HepG2 (cell line): ENCODE results near the gene CYB5A. TPM values are rescaled to one million over a fixed set of nuclear protein-coding genes. Genes with fewer than 3 reads are reported as not detected.

Source experiments
- ATAC-seq: fragments of 200-7000 bp; cut with Tn5 transposase; 3 replicates; pipeline ENCODE4 v1.9.1; 2020; ENCODE audit warnings: mild to moderate bottlenecking, moderate library complexity
- BruUV-seq: library from RNA; stranded (reverse); fragments of 400-500 nt; replicated peaks from 2 replicates; lab custom pipeline; 2021; lab: Mats Ljungman, UMichigan
- CTCF ChIA-PET: fragments of 300-600 bp; formaldehyde crosslinking; extraction: SDS; loops from one replicate; lab custom pipeline; 2021; ENCODE audit warnings: low total read pairs, inconsistent platforms, low intra/inter-chr PET ratio; lab: Yijun Ruan, JAX
- POLR2A ChIA-PET: fragments of 350-600 bp; sonication (Branson Sonifier 250); formaldehyde crosslinking; loops from one replicate; lab custom pipeline; 2020; ENCODE audit warnings: antibody characterized with exemption, inconsistent platforms; lab: Yijun Ruan, JAX
- DNase-seq: peaks from one replicate; pipeline ENCODE4 v3.0.0-alpha.2; 2015; ENCODE audit warnings: low spot score
- FAIRE-seq: peaks from 3 replicates; lab custom pipeline; 2011; peaks lifted over from hg19 to GRCh38; lab: Jason Lieb, UNC
- H2AFZ ChIP-seq: one replicate; pipeline ENCODE4 v1.6.1; 2011; ENCODE audit warnings: low read length, inconsistent platforms
- H3K27ac ChIP-seq: fragments of 300-600 bp; 3 replicates; pipeline ENCODE4 v1.8.0; 2011; ENCODE audit warnings: mixed run types, mild to moderate bottlenecking, mixed read lengths, low read length, inconsistent platforms; ENCODE audit not compliant: insufficient read depth; ENCODE audit errors: extremely low read length
- H3K27me3 ChIP-seq, 2 experiments: fragments of 200-600 bp in 1 of 2; 2 replicates in 1 of 2; 3 replicates in 1 of 2; pipeline versions ENCODE4 v1.6.0 to v1.8.0; 2011; ENCODE audit warnings: low read length in 2 of 2, mild to moderate bottlenecking in 2 of 2, moderate library complexity in 2 of 2, inconsistent platforms in 1 of 2; ENCODE audit not compliant: insufficient read depth in 2 of 2, control insufficient read depth in 1 of 2
- H3K36me3 ChIP-seq, 2 experiments: fragments of 200-600 bp in 1 of 2; replicated peaks in 1 of 2; 2 replicates in 1 of 2; 3 replicates in 1 of 2; pipeline versions ENCODE4 v1.5.1 to v1.8.0; 2011; ENCODE audit warnings: low read length in 2 of 2, inconsistent platforms in 1 of 2; ENCODE audit not compliant: insufficient read depth in 2 of 2, control insufficient read depth in 1 of 2
- H3K4me1 ChIP-seq: 2 replicates; pipeline ENCODE4 v1.5.1; 2012; ENCODE audit warnings: low read length, inconsistent platforms; ENCODE audit not compliant: insufficient read depth
- H3K4me2 ChIP-seq: 2 replicates; pipeline ENCODE4 v1.6.0; 2011; ENCODE audit warnings: low read depth, low read length, inconsistent platforms
- H3K4me3 ChIP-seq, 3 experiments: fragments of 200-600 bp in 1 of 3; sonication (generic), shearing (Covaris generic) in 1 of 3; replicated peaks in 1 of 3; 2 replicates each; pipeline ENCODE4 v1.5.1; 2011 to 2016; ENCODE audit warnings: low read length in 3 of 3, inconsistent platforms in 2 of 3, low read depth in 2 of 3, mild to moderate bottlenecking in 2 of 3, control low read depth in 1 of 3, mixed read lengths in 1 of 3; ENCODE audit not compliant: insufficient read depth in 1 of 3
- H3K79me2 ChIP-seq: one replicate; pipeline ENCODE4 v1.6.1; 2011; ENCODE audit warnings: low read length, inconsistent platforms; ENCODE audit not compliant: insufficient read depth
- H3K9ac ChIP-seq: 2 replicates; pipeline ENCODE4 v1.6.0; 2011; ENCODE audit warnings: mild to moderate bottlenecking, low read depth, low read length, inconsistent platforms; ENCODE audit not compliant: insufficient read depth
- H3K9me3 ChIP-seq: 2 replicates; pipeline ENCODE4 v1.5.1; 2012; ENCODE audit warnings: mild to moderate bottlenecking, low read length
- H4K20me1 ChIP-seq: 2 replicates; pipeline ENCODE4 v1.6.0; 2011; ENCODE audit warnings: inconsistent platforms, mild to moderate bottlenecking, low read length, moderate library complexity; ENCODE audit not compliant: insufficient read depth
- GRHL1 ChIP-seq: sonication (generic); formaldehyde crosslinking; conservative IDR thresholded peaks from 2 replicates; pipeline ENCODE4 v1.8.0; 2022; ENCODE audit warnings: missing genetic modification reagents
- MTA1 ChIP-seq: sonication (generic); formaldehyde crosslinking; IDR thresholded peaks from 2 replicates; pipeline ENCODE4 v1.4.0; 2020; ENCODE audit warnings: missing genetic modification reagents, mild to moderate bottlenecking, borderline replicate concordance
- NFKB2 ChIP-seq: sonication (generic); formaldehyde crosslinking; IDR thresholded peaks from 2 replicates; pipeline ENCODE4 v1.4.0; 2020; ENCODE audit warnings: missing genetic modification reagents, borderline replicate concordance
- ZBTB3 ChIP-seq: sonication (generic); formaldehyde crosslinking; IDR thresholded peaks from 2 replicates; pipeline ENCODE4 v1.4.0; 2020; ENCODE audit warnings: low read depth, mild to moderate bottlenecking, moderate library complexity, missing genetic modification reagents, borderline replicate concordance
- ZNF441 ChIP-seq: sonication (generic); formaldehyde crosslinking; IDR thresholded peaks from 2 replicates; pipeline ENCODE4 v1.7.0; 2021; ENCODE audit warnings: missing genetic modification reagents, borderline replicate concordance
- ZNF503 ChIP-seq: sonication (generic); formaldehyde crosslinking; IDR thresholded peaks from 2 replicates; pipeline ENCODE4 v1.4.0; 2020; ENCODE audit warnings: missing genetic modification reagents
- ZNF891 ChIP-seq: sonication (generic); formaldehyde crosslinking; IDR thresholded peaks from 2 replicates; pipeline ENCODE4 v1.5.0; 2020; ENCODE audit warnings: mild to moderate bottlenecking, missing genetic modification reagents
- WGBS: methylation state at CpG from one replicate; pipeline ENCODE4 v1.1.6; 2017; ENCODE audit warnings: low lambda C conversion rate; 5-methylcytosine and 5-hydroxymethylcytosine counted together
- in situ Hi-C: cut with HindIII; loops from 2 replicates; pipeline ENCODE4 v1.10.0; 2017; ENCODE audit warnings: low pct_unique_long_range_greater_than_20kb; ENCODE audit not compliant: extremely low pct_ligation_motif_present
- intact Hi-C: fragments of 100-400 bp; cut with micrococcal nuclease; formaldehyde crosslinking; loops from one replicate; pipeline ENCODE4 v1.10.0; 2022; ENCODE audit not compliant: unreplicated experiment
- polyA plus RNA-seq, 8 experiments: library from polyadenylated mRNA; depleted of rRNA in 3 of 8; stranded (reverse) in 7 of 8; unstranded in 1 of 8; fragments of >200 nt; fragmentation: Illumina TruSeq in 4 of 8; extraction: Trizol in 4 of 8; gene quantifications; 2 replicates each; pipeline versions ENCODE4 v1.2.1 to v1.2.3, GENCODE V29; 2011 to 2016; ENCODE audit warnings: low read depth in 4 of 8, missing spikeins in 1 of 8, mixed read lengths in 1 of 8; ENCODE audit not compliant: insufficient read depth in 1 of 8
- total RNA-seq, 5 experiments: library from RNA; depleted of rRNA; stranded (reverse); fragments of >200 nt; fragmentation: Illumina TruSeq; extraction: Trizol; gene quantifications; 2 replicates each; pipeline ENCODE4 v1.2.3, GENCODE V29; 2016; ENCODE audit warnings: low read depth in 1 of 5
- TF ChIP-seq, protein P1 (sequence below): sonication (generic); formaldehyde crosslinking; IDR thresholded peaks from 2 replicates; pipeline ENCODE4 v1.5.0; 2020; ENCODE audit warnings: missing genetic modification reagents, mild to moderate bottlenecking, borderline replicate concordance
- TF ChIP-seq, protein P2 (sequence below): IDR thresholded peaks from 2 replicates; pipeline ENCODE4 v1.4.0; 2020; ENCODE audit warnings: mild to moderate bottlenecking, missing genetic modification reagents

CYB5A gene
- total and polyA plus RNA-seq, 2 of the 13 experiments (the other 11 are each of a cell fraction or from before 2014, with no cell fraction given): 215 to 356 TPM

DNA sequence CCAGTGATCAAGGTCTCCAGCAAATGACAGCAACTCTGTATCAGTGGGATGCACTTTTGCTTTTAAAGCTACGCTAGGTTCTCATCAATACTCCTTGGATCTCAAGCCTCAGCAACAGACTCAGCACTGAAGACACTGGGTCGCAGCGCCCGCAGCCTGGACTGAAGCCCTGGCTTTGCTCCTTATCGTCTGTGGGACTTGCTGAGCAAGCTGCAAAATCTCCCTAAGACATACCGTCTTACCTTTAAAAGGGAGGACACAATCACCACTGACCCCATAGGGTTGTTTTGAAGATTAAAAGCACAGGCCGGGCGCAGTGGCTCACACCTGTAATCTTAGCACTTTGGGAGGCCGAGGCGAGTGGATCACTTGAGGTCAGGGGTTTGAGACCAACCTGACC, 8.1 kb downstream of the CYB5A start (continued):
- TF ChIP-seq ZBTB3 (CRISPR knock-in tag): no peak

GRCh38 chr18:74282755-74283554, 8.8 kb downstream of the CYB5A start:
- intact Hi-C loops (no loop called here), in situ Hi-C loops (loop anchor here (5.0 to 25.0 kb wide), 2 partner anchors 46 to 929 kb away; partner anchors contain the start of genes PTGR3 and TSHZ1)
- Histone ChIP-seq H3K36me3 (0 out of 5 replicates have a peak, but pooled peaks cover 0 to 4% of the 10 kb centered on the region in 2 experiments), H3K4me3 (peak overlapping the region in 2 of 3 experiments; percentile 24 to 59; a peak in 4 of 6 replicates), H2AFZ (no peak overlapping the region), H4K20me1 (no peaks in the 10 kb centered on the region), H3K27ac (peak overlapping the region; percentile 84), H3K79me2 (peaks cover 98% of the 10 kb centered on the region), H3K9ac (peak overlapping the region; percentile 54), H3K27me3 (no peaks in the 10 kb centered on the region), H3K9me3 (no peaks in the 10 kb centered on the region), H3K4me1 (peaks cover 94% of the 10 kb centered on the region), H3K4me2 (peak overlapping the region; percentile 83)
- no peak for DNase-seq
- 46% methylated on average over 10 of the region's 10 CpGs for WGBS
- ChIA-PET POLR2A (interaction anchor here (0.9 kb wide), 1 partner anchor 41 kb away, joined by 3 read pairs; no protein-coding TSS in a partner anchor), CTCF (no interaction called here)
- no TSS peak for BruUV-seq
- no peak for FAIRE-seq
- ATAC-seq: no peak
- no peak for TF ChIP-seq ZNF891 (CRISPR knock-in tag)
- TF ChIP-seq, protein P1, sequence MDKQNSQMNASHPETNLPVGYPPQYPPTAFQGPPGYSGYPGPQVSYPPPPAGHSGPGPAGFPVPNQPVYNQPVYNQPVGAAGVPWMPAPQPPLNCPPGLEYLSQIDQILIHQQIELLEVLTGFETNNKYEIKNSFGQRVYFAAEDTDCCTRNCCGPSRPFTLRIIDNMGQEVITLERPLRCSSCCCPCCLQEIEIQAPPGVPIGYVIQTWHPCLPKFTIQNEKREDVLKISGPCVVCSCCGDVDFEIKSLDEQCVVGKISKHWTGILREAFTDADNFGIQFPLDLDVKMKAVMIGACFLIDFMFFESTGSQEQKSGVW (CRISPR knock-in tag): no peak
- TF ChIP-seq NFKB2 (CRISPR knock-in tag): no peak
- TF ChIP-seq, protein P2, sequence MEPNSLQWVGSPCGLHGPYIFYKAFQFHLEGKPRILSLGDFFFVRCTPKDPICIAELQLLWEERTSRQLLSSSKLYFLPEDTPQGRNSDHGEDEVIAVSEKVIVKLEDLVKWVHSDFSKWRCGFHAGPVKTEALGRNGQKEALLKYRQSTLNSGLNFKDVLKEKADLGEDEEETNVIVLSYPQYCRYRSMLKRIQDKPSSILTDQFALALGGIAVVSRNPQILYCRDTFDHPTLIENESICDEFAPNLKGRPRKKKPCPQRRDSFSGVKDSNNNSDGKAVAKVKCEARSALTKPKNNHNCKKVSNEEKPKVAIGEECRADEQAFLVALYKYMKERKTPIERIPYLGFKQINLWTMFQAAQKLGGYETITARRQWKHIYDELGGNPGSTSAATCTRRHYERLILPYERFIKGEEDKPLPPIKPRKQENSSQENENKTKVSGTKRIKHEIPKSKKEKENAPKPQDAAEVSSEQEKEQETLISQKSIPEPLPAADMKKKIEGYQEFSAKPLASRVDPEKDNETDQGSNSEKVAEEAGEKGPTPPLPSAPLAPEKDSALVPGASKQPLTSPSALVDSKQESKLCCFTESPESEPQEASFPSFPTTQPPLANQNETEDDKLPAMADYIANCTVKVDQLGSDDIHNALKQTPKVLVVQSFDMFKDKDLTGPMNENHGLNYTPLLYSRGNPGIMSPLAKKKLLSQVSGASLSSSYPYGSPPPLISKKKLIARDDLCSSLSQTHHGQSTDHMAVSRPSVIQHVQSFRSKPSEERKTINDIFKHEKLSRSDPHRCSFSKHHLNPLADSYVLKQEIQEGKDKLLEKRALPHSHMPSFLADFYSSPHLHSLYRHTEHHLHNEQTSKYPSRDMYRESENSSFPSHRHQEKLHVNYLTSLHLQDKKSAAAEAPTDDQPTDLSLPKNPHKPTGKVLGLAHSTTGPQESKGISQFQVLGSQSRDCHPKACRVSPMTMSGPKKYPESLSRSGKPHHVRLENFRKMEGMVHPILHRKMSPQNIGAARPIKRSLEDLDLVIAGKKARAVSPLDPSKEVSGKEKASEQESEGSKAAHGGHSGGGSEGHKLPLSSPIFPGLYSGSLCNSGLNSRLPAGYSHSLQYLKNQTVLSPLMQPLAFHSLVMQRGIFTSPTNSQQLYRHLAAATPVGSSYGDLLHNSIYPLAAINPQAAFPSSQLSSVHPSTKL (CRISPR knock-in tag): no peak
- TF ChIP-seq ZNF441 (CRISPR knock-in tag): no peak
- TF ChIP-seq GRHL1 (CRISPR knock-in tag): no peak
- TF ChIP-seq MTA1 (CRISPR knock-in tag): no peak
- TF ChIP-seq ZNF503 (CRISPR knock-in tag): peak; percentile 24; the same call in 1 of the 2 replicates
